ENCODE results near the gene GORASP1.

GORASP1 gene

DNA sequence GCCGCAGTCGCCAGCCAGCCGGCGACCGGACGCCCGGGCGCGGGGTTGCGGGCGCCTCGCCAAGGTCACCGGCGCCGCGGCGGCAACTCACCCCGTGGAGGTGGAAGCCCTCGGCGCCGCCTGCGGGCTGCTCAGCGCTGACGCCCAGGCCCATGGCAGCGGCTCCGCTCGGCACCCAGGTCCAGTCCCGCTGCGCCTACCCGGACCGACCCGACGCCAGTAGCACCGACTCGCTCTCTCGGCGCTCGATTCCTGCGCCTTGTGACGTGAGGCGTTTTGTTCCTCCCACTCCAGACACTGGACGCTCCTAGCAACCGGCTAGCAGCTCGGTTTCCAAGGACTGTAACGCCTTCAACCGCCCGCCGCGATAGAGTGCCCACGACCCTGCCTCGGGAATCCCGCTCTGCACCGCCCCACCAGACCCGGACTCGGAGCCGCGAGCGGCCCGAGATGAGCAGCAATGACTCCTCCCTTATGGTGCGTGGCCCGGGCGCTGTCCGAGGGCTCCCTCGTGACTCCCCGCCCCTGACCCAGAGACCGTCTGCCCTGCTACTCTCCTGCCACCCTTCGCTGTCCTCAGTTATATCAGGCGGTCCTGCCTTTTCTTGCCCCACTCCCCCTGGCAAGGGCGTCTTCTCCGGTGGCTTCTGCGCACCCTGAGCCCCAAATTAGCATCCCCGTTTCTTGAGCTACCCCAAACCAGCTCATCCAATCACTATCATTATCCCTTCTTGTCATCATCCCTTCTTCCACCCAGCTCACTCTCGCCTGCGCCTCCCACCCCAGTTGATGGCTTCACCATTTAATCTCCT, at the start of gene GORASP1, which contains the start of gene TTC21A:
TSS of gene GORASP1 (minus strand) at position 240 of the 812 bp plus-strand sequence. CDS start at position 154, 86 bp downstream.
TSS of gene TTC21A (plus strand) at position 293 of the 812 bp plus-strand sequence. CDS start at position 451, 158 bp downstream.
- peak; percentile 45 for DNase-seq

DNA sequence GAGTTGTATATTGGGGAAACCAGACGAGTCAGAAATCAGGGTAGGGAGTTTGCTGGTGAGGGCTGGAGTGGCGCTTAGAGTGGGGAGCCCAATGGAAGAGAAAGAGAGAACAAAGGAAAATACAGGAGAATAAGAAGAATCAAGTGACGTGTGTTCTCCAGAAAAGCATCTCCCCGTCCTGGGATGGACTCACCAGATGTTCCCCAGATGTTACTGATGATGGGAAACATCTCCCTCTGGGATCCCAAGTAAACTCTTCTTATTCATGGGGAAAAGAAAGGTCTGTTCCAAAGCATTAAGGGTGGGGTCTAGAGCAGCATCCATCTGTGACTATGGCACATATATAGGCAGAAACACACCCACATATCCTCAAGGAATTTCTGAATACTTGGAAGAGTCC, 49.0 kb upstream of the GORASP1 start:
- DNase-seq = no peak

DNA sequence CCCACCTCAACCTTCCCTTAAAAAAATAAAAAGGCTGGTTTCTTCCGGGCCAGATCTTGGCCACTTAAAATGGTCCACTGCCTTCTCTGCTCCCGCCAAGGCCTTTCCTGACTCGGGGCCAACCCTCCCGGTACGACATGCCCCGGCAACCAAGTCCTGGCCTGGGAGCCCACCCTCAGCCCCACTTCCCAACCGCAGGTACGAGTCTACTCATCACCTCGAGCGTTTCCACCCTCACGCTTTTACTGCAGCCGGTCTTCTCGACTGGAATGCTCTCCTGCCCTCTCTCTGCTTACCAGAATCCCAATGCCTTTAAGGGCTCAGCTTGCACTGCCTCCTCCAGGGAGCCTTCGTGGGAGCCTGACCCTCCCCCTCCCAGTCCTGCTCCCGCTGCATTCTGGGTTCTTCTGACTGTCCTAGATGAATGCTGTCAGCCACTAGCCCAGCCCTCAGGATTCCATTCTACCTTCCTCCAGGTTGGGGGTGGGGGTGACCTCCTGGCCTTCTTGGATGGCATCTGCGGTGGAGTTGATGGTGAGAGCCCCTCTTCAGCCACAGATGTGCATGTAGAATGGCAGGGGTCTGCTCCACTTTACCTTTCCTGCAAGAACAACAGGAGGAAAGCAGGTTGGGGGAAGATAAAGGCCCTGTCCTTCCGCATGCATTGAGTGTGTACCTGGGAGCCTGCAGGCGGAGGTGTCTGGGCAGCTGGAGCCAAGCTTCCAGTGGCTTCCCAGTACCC, 47.0 kb upstream of the GORASP1 start:
- DNase-seq = no peak

DNA sequence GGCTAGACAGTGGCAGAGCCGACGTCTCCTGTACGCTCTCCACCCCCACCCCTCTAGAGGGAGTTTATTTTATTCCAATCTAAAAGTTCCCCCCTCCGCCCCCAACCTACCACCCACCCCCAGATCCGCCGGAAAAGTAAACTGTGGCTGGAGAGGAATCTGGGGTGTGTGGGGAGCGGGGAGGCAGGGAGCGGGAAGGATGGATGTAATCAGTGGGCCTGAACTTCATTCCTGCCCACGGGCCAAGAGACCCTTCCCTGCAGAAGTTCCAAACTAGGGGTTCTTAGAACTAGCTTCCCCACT, 46.5 kb upstream of the GORASP1 start:
- no peak for DNase-seq

DNA sequence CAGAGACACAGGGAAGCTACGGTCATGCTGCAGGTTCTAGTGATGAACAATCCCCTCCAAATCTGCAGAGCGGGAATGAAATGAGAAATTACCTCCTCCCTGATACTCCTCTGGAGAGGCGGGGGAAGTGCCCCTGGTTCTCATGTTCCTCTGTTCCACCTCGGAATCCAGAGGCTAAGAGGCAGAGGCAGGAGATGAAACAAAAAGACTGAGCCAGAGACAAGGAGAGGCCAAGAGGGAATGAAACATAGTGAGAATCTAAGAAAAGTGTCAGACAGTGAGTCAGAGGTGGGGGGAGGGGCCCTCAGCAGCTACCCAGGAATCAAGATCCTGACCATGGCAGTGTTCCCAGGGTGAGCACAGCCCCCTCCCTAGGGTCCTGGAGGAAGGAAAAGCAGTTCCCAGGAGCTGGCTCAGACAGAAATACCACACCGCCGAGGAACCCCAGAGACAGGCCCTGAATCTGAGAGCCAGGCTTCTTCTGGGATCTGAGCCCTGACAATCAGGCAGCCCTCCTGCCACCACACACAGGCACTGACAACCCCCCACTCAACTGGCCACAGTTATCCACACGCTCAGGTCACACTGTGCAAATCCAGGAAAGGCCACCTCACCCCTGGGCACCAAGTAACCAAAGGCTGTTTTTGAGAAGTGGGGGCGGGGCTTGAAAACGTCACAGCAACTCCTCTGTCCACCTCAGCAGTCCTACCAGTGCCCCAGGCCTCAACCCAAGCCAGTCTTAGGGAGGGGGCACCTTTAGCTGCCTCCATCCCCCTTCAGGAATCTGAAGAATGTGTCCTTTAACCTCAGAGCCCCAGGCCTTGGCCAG, 43.6 kb upstream of the GORASP1 start:
- no peak for DNase-seq

DNA sequence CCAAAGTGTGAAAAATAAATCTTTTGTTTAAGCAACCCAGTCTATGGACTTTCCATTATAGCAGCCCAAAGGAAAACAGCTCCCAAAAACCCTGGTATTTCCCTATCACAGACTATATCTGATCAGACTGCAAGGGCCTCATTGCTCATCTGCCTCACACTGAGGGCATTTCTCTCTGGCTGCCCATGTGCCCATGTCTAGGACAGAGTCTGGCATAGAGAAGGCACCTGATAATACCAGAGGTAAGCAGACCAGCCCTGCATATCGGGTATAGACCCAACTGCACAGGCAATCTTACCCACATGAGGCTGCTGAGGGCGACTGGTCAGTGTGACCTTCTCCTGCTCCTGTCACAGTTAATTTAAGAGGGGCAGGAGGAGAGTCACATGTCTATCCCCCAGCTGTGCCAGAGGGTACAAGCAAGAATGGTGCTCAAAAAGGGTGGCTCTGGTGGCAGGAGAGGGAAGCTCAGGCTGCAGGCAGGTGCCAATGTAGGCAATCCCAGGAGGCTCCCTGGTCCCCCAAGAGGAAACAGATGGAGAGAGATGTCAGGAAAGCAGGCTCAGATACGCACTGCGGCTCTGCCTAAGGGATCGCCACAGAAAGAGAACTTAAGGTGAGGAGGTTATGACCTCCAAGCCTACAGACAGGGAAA, 42.8 kb upstream of the GORASP1 start:
- no peak for DNase-seq

DNA sequence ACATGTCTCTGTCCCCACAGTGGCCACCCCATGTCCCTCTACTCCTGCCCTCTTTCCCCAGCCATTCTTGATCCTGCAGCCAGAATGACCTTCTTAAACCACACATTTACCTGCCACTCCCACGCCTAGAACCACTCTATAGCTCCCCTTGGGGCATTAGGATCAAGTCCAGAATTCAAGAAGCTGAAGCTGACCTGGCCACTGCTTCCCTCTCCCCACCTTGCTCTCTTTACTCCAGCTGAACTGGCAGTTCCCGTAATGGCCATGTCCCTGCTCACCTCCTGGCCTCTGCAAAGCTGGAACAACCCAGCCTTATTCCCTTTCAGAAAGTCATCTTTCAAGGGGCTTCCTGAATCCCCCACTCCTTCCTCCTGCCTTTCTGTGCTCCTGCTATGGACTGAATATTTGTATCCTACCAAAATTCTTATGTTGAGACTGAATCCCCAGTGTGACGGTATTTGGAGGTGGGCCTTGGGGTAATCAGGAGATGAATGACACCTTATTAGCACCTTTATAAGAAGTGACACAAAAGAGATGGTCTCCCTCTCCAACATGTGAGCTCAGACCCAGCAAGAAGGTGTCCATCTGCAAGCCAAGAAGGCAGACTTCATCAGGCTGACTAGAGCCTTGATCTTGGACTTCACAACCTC, 42.2 kb upstream of the GORASP1 start:
- DNase-seq = no peak

DNA sequence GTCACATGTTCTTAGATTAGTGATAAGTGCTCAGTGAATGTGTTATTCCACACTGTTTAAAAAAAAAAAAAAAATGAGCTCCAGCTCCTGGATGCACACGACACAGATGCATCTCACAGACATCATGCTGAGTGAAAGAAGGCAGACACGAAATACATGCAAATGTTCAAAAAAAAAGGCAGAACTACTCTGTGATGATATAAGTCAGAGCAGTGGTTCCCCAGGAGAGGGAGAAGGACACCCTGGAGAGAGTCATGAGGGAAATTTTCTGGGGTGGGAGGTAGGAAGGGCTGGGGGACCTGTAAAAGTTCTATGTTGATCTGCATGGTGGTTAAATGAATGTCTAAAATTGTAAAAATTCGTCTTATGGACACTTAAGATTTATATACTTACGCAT, 41.6 kb upstream of the GORASP1 start:
- no peak for DNase-seq

DNA sequence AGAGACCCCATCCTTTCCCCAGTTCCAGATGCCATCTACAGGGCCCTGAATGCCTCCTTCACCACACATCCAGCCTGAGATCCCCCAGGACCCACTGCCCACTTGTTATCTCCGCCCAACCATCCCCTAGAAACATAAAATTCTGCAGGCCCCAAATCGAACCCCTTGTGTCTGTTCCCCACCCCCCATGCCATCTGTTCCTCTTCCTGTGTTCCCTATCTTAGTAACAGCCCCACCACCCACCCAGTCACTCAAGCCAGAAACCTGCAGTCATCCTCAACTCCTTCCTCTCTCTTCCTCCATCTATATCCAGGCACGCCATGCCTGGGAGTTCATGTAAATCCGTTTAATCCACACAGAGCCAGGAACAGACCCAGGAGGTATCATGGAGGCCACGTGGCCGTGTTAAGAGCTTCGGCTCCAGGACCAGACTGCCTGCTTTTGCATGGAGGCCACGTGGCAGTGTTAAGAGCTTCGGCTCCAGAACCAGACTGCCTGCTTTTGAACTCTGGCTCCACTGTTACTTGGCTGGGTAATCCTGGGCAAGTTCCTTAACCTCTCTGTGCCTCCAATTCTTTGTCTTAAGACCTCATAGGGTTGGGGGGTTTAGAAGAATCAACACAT, 41.1 kb upstream of the GORASP1 start:
- DNase-seq = no peak

DNA sequence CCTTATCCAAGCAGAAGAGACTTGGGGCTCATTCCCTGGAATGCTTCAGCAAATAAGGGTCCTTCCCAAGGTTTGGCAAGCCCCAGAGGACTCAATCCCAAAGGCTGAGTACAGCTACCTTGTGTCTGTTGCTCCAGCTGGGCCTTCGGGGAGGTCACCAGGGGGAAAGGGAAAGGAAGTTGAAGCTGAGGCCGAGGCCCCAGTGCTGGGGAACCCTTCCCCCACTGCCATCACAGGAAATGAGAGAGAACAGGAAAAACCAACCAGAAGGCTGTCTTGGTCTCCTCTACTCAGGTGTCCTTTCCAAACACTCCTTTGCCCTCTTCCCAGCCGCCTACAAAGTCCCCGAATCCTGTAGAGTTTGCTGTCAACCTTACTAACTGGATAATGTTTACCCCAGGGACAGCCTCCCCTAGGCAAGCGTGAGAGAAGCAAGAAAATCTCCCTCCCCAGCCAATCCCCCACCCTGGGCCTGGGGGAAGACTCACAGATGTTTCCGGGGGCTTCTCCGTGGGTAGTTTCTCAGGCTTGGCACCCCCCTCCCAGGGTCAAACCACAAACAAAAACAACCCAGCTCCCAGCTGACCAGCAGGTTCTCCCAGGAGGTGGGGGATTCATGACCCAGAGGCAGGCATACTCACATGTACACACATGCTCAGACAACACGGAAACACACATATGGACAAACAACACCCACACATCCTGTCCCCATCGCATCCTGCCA, 40.4 kb upstream of the GORASP1 start:
- DNase-seq = no peak

DNA sequence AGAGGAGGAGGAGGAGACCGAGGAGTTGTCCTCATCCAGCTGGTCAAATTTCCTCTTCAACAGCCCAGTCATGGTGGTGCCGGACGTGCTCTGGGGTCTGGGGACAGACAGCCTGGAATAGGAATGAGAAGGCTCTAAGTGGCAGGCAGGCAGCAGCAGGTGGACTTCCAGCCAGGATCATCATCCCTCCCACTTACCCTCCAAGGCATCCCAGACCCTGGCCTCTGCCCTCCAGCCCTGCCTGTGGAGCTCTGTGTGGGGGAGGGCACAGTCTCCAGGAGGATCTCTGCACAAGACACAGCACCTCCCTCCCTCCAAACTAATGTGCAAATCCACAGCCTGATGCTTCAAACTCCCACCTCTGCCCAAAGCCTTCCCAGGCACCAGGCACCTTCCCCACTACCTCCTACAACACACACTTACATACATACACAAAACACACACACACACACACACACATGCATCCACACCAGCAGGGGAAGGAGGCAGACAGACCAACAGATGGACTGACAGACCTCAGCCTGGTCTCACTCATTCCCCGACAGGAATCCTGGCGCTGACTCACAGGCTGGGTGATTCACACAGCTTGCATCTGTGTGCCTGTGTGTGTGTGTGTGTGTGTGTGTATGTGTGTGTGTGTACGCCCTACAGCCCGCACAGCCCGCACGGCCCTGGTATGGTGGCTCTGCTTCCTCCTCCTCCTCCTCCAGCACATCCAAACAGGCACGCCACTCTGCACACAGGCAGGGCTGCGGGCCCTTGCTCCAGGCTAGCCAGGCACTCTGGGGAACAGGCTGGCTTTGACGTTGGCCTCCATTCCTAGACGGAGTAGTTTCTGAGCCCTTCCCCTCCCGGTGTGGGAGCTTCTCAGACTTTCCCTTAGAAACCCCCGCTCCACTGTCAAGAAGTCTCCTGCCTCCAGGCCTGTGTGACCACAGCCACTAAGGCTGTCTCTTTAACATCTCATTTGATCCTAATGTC, 39.5 kb upstream of the GORASP1 start:
- DNase-seq = no peak

DNA sequence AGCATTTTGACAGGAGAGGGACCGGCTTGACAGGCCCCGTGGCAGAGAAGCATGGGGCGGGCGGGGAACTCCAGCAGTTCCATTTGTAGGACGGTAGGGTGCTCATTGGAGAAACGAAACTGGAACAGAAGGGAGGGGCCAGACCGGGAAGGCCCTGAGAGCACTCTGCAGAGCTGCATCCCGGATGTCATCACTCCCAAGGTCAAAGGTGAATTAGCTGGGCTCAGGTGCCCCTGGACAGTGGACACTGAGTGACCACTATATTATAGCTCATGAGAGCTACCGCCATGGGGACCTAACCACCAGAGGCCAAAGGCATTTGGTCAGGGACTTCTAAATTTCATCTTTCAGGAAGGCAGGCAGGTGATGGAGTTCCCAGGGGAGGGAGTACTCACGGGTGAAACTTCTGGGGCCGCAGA, 38.7 kb upstream of the GORASP1 start:
- DNase-seq = no peak

DNA sequence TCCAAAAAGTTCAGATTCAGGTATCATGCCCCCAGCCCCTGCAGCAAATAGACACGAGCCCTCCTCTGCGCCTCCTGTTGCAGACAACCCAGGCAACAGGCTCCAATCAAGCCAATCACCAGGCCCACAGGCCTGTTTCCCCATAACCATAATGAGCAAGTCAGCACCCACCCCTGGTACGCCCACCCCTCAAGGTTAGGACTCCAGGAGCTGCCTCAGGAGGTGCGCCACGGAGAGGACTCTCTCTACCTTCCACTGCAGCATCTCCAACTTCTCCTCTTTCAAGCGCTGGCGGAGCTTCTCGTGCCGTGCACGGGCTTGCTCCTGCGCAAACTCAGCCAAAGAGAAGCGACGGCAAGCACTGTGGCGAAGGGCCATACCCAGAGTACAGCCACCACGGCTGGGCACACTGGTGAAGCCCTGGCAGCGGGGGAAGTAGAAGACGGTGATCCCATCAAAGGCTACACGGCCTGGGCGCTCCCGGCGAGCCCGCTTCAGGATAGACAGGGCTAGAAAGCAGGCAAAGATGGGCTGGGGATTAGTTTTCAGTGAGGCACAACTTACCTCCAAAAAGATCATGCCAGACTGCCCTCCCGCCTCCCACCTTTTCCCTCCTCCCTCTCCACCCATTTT, 37.4 kb upstream of the GORASP1 start:
- DNase-seq = no peak

DNA sequence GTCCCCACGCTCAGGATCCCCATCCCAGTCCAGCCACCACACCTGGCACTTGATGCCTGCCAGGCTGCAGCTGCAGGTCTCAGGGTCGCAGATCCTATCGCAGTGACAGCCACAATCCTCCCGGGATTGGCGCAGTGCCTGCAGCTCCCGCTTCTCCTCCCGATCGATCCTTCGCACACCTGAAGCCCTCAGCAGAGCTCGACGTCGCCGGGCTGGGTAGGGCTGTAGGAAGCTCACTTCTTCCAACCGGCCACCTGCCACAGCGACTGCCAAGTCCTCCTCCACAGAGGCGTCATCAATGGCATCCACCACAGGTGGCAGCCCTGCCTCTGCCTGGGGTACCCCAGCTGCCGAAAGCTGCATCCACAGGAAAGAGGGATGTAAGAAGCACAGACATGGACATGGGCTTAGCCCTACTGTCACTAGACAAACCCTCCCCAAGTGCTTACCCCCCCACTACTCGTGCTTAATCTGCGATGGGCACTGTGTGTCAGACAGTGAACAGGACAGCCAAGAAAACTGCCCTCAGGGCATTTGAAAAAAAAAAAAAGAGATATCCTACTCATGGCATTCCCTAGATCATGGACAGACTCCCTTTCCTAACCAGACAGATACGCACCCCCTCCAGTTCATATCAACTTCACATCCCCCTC, 36.8 kb upstream of the GORASP1 start:
- DNase-seq = no peak

DNA sequence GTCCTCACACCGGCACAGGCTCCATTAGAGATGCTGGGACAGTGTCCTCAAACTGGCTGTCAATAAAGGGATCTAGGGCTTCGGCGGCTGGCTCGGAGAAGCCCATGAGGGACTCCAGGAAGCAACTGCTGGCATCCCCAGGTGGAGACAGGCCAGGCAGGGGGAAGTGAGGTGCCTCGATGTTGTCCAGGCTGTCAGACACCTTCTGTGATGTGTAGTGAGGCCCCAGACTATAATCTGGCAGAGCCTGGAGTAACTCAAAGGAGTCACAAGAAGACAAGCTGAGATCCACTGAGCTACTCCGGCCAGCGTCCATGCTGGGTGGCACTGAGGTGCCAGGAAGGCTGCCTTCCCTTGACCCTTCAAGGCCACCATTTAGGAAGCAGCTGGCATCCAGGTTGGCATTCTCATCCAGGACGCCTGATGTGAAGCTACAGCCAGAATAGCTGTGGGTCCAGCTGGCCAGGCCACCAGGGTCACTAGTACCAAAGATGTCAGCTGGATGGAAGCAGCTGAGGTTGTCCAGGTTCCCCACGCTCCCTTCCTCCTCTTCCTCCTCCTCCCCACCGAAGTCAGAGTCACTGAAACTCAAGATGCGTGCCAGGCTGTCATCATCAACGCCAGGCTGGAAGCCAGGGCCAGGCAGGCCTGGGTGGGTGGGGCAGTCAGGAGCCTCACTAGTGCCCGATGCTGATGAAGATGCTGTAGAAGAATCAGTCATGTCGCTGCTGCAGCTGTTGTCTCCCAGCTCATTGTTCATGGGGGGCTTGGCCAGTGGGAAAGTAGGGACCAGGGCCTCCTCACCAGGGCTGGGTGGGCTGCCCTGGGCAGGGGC, 35.8 kb upstream of the GORASP1 start:
- DNase-seq = no peak

DNA sequence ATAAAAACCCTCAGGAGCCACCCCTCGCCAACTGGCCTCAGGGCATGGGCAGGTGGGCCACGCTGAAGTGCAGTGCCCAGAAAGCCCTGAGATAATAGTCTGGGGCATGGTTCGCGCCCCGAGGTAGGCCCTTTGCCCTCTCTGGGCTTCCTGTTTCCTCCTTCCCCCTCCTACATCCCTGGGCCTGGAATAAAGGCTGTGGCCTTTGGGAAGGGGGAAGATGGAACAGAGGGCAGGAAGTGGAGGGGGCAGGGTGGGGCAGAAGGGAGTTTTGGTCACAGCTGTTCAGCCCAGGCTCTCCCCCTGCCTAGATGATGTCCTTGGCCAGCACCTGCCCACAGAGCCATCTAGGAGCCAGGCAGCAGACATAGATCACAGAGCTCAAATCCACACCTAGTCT, 34.6 kb upstream of the GORASP1 start:
- peak; percentile 41 for DNase-seq

DNA sequence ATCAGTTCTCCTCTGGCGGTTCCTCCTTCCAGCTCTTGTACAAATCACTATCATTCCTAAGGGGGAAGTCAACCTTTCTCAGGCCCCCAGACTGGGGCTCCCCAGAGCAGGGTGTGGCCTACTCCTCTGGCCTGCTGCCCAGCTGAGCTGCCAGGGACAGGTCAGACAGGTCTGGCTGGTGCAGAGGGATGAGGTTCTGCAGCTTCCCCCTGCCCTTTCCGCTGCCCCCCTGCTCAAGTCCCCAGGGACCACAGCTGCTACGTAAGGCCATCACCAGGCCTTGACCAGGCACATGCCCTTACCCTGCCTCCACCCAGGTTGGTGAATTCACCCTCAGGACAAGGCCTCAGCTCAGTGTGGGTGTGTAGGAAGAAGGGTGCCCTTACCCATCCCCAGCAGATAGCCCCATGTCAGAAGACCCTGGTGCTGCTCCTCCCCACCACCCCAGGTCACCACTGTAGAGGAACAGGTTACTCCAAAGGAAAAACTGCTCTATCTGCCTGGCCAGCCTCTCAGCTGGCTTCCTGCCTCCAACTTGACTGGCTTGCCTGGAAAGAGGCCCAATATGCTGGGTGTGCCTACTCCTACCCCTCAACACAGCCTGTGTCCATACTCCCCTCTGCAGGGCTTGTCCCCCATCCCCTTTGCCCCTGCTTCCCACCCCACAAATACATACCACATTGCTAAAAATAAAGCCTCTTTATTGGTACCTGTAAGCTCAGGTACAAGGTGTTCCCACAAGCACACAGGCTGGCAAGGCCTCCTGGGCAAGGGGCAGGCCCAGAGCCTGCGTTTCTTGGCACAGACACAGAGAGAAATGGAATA, 34.0 kb upstream of the GORASP1 start:
- peak; percentile 29 for DNase-seq

All from DMS153 (cell line).